SK-N-SH treated with all-trans-retinoic acid at 6 μM for 48 hours (cell line): ENCODE data around the gene CHSY1.
"Not testable (repeated sequence)": the region's sequence is repeated elsewhere in the genome, so short reads cannot be mapped to it uniquely, and the experiment has no call there.

Experiments used
- ATAC-seq: fragments of 200-7000 bp; cut with Tn5 transposase; 3 replicates; pipeline ENCODE4 v1.9.1; 2020; ENCODE audit warnings: mild to moderate bottlenecking, moderate library complexity
- ESRRG ChIP-seq: fragments of 250-450 bp; sonication (Bioruptor Pico); IDR thresholded peaks from 2 replicates; pipeline ENCODE4 v1.6.1; 2021; ENCODE audit warnings: mild to moderate bottlenecking
- GLIS3 ChIP-seq: fragments of 250-450 bp; sonication (Bioruptor Pico); IDR thresholded peaks from 2 replicates; pipeline ENCODE4 v1.5.0; 2020; ENCODE audit warnings: mild to moderate bottlenecking, moderate library complexity
- OSR1 ChIP-seq: fragments of 250-450 bp; sonication (Bioruptor Pico); IDR thresholded peaks from 2 replicates; pipeline ENCODE4 v1.8.0; 2022; ENCODE audit warnings: moderate library complexity, mild to moderate bottlenecking, inconsistent platforms
- SNAI2 ChIP-seq: fragments of 250-450 bp; sonication (Bioruptor Pico); IDR thresholded peaks from 2 replicates; pipeline ENCODE4 v1.5.0; 2020; ENCODE audit warnings: mild to moderate bottlenecking, moderate library complexity
- ZC3H10 ChIP-seq: fragments of 250-450 bp; sonication (Bioruptor Pico); IDR thresholded peaks from 2 replicates; pipeline ENCODE4 v1.5.1; 2021; ENCODE audit warnings: mild to moderate bottlenecking, moderate library complexity
- ZNF70 ChIP-seq: fragments of 450-650 bp; formaldehyde crosslinking; IDR thresholded peaks from 2 replicates; pipeline ENCODE4 v1.5.0; 2020; ENCODE audit warnings: mild to moderate bottlenecking, moderate library complexity
- ZNF8 ChIP-seq: fragments of 450-650 bp; formaldehyde crosslinking; IDR thresholded peaks from 2 replicates; pipeline ENCODE4 v1.5.0; 2020; ENCODE audit warnings: mild to moderate bottlenecking, moderate library complexity
- TF ChIP-seq, protein P1 (sequence below): fragments of 250-450 bp; sonication (Bioruptor Pico); IDR thresholded peaks from 2 replicates; pipeline ENCODE4 v1.5.1; 2021; ENCODE audit warnings: mild to moderate bottlenecking, moderate library complexity
- TF ChIP-seq, protein P2 (sequence below): fragments of 250-450 bp; sonication (Bioruptor Pico); IDR thresholded peaks from 2 replicates; pipeline ENCODE4 v1.5.1; 2020; ENCODE audit warnings: low read depth, mild to moderate bottlenecking, moderate library complexity
- TF ChIP-seq, protein P3 (sequence below): fragments of 250-450 bp; sonication (Bioruptor Pico); IDR thresholded peaks from 2 replicates; pipeline ENCODE4 v1.8.0; 2021; ENCODE audit warnings: low read depth, mild to moderate bottlenecking, moderate library complexity, borderline replicate concordance
- TF ChIP-seq, protein P4 (sequence below): fragments of 250-450 bp; sonication (Bioruptor Pico); IDR thresholded peaks from 2 replicates; pipeline ENCODE4 v1.5.0; 2020; ENCODE audit warnings: mild to moderate bottlenecking, moderate library complexity
- TF ChIP-seq, protein P5 (sequence below): fragments of 250-450 bp; sonication (Bioruptor Pico); IDR thresholded peaks from 2 replicates; pipeline ENCODE4 v1.8.0; 2020; ENCODE audit warnings: mild to moderate bottlenecking, moderate library complexity, borderline replicate concordance

Gene CHSY1

DNA sequence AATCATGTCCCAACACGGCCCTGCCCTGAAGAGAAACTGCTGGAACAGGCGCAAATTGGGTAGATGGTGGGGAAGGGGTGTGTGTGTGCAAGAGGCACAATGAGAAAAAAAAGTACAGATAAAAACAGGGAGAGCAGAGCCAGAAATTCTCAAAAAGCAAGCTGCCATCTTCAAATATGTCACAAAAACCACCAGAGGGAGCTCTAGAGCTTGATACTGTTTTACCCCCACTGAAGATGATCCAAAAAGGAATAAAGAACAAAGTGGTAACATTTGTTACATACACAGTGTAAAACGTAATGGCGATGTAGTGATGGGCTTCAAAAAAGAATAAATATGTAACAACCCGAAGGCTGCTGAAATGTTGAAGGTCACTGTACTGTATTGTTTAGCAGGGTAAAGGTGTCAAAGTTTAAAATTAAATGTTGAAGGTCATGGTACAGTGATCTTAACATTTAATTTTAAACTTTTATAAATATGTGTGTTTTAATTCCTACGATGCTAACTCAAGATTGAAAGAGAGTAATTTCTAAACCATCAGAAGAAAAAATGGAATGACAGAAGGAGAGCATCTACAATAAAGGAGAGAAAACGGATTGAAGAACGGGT is 37.2 kb upstream of the CHSY1 start (continued):
- TF ChIP-seq, protein P1, sequence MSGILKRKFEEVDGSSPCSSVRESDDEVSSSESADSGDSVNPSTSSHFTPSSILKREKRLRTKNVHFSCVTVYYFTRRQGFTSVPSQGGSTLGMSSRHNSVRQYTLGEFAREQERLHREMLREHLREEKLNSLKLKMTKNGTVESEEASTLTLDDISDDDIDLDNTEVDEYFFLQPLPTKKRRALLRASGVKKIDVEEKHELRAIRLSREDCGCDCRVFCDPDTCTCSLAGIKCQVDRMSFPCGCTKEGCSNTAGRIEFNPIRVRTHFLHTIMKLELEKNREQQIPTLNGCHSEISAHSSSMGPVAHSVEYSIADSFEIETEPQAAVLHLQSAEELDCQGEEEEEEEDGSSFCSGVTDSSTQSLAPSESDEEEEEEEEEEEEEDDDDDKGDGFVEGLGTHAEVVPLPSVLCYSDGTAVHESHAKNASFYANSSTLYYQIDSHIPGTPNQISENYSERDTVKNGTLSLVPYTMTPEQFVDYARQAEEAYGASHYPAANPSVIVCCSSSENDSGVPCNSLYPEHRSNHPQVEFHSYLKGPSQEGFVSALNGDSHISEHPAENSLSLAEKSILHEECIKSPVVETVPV (CRISPR knock-in tag): no peak
- no peak for TF ChIP-seq GLIS3 (CRISPR knock-in tag)
- TF ChIP-seq ESRRG: no peak
- TF ChIP-seq, protein P2, sequence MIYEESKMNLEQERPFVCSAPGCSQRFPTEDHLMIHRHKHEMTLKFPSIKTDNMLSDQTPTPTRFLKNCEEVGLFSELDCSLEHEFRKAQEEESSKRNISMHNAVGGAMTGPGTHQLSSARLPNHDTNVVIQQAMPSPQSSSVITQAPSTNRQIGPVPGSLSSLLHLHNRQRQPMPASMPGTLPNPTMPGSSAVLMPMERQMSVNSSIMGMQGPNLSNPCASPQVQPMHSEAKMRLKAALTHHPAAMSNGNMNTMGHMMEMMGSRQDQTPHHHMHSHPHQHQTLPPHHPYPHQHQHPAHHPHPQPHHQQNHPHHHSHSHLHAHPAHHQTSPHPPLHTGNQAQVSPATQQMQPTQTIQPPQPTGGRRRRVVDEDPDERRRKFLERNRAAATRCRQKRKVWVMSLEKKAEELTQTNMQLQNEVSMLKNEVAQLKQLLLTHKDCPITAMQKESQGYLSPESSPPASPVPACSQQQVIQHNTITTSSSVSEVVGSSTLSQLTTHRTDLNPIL: no peak

DNA sequence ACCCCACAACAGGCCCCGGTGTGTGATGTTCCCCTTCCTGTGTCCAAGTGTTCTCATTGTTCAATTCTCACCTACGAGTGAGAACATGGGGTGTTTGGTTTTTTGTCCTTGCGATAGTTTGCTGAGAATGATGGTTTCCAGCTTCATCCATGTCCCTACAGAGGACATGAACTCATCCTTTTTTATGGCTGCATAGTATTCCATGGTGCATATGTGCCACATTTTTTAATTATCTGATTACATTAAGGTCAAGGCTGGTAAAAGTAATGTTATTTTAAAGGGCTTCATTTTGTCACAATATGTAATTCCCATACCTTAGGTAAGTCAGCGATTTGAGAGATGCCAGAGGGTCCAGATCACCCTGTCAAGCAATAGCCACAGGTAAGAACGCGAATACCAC is 35.5 kb upstream of the CHSY1 start:
- ATAC-seq: not testable (repeated sequence)

DNA sequence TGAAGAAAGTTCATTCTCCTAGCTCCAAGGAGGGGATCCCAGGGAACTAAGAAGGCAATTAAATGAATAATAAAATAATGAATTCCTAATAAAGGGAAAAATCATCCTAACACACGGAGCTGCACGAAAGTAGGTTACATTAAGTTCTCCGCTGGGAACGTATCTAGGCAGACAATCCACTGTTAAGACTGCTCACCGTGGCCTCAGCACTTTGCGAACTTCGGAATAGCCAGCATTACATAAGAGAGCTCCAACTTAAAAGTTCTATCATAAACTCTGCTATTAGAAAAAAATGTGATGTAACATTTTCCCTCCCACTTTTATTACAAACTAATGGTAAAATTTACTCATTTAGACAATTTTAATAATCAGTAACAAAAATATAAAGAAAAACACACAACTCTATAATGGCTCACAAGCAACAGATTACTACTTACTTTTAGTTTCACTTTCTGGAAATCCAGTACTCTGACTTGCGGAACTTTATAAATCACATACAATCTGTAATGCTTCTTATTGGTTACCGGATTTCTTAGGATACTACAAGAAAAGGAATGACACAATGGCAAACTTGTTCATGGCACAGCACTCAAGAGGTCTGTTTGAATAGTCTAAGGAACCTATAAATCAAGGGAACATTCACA is 34.7 kb upstream of the CHSY1 start:
- ATAC-seq: no peak
- TF ChIP-seq, protein P3, sequence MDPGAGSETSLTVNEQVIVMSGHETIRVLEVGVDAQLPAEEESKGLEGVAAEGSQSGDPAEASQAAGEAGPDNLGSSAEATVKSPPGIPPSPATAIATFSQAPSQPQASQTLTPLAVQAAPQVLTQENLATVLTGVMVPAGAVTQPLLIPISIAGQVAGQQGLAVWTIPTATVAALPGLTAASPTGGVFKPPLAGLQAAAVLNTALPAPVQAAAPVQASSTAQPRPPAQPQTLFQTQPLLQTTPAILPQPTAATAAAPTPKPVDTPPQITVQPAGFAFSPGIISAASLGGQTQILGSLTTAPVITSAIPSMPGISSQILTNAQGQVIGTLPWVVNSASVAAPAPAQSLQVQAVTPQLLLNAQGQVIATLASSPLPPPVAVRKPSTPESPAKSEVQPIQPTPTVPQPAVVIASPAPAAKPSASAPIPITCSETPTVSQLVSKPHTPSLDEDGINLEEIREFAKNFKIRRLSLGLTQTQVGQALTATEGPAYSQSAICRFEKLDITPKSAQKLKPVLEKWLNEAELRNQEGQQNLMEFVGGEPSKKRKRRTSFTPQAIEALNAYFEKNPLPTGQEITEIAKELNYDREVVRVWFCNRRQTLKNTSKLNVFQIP (CRISPR knock-in tag): no peak
- TF ChIP-seq, protein P4, sequence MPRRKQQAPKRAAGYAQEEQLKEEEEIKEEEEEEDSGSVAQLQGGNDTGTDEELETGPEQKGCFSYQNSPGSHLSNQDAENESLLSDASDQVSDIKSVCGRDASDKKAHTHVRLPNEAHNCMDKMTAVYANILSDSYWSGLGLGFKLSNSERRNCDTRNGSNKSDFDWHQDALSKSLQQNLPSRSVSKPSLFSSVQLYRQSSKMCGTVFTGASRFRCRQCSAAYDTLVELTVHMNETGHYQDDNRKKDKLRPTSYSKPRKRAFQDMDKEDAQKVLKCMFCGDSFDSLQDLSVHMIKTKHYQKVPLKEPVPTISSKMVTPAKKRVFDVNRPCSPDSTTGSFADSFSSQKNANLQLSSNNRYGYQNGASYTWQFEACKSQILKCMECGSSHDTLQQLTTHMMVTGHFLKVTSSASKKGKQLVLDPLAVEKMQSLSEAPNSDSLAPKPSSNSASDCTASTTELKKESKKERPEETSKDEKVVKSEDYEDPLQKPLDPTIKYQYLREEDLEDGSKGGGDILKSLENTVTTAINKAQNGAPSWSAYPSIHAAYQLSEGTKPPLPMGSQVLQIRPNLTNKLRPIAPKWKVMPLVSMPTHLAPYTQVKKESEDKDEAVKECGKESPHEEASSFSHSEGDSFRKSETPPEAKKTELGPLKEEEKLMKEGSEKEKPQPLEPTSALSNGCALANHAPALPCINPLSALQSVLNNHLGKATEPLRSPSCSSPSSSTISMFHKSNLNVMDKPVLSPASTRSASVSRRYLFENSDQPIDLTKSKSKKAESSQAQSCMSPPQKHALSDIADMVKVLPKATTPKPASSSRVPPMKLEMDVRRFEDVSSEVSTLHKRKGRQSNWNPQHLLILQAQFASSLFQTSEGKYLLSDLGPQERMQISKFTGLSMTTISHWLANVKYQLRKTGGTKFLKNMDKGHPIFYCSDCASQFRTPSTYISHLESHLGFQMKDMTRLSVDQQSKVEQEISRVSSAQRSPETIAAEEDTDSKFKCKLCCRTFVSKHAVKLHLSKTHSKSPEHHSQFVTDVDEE (CRISPR knock-in tag): no peak
- TF ChIP-seq ESRRG: no peak
- TF ChIP-seq, protein P2: no peak
- TF ChIP-seq, protein P1 (CRISPR knock-in tag): no peak
- no peak for TF ChIP-seq ZNF8
- TF ChIP-seq ZNF70: no peak

DNA sequence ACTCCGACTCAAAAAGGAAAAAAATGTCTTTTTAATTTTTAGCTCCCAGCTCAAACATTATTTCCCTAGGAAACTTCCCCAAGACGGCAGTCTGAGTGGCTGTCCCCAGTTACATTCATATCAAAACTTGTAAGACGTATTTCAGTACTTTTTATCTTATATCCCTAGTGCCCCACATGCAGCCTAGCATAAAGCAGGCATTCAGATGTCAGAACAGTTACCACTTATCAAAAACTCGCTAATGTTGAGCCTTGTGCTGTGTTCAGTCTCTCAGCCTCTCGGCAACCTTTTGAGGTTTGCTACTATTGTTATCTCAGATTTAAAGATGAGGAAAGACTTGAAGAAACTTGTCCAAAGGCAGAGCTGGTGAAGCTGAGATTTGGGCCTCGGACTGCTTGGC is 32.1 kb upstream of the CHSY1 start:
- TF ChIP-seq, protein P5, sequence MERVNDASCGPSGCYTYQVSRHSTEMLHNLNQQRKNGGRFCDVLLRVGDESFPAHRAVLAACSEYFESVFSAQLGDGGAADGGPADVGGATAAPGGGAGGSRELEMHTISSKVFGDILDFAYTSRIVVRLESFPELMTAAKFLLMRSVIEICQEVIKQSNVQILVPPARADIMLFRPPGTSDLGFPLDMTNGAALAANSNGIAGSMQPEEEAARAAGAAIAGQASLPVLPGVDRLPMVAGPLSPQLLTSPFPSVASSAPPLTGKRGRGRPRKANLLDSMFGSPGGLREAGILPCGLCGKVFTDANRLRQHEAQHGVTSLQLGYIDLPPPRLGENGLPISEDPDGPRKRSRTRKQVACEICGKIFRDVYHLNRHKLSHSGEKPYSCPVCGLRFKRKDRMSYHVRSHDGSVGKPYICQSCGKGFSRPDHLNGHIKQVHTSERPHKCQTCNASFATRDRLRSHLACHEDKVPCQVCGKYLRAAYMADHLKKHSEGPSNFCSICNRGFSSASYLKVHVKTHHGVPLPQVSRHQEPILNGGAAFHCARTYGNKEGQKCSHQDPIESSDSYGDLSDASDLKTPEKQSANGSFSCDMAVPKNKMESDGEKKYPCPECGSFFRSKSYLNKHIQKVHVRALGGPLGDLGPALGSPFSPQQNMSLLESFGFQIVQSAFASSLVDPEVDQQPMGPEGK (CRISPR knock-in tag): no peak
- no peak for TF ChIP-seq OSR1 (CRISPR knock-in tag)

DNA sequence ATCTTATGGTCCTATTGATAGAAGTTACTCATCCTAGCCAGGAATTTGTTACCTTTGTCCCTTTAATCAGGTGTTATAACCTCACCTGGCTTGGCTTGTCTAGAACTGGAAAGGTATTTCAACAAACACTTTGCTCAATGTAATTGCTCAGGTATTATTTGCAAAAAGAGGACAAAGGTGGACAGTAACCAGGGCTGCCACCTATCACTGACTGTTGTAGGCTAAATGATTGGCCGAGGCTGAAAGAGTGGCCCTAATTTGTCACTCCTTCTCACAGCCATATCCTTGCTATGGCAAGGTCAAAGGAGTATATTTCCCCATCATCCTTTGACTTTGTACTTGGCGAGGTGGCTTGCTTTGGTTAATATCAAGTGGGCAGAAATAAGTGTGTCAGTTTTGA is 28.2 kb upstream of the CHSY1 start:
- ATAC-seq: no peak
- TF ChIP-seq ZC3H10 (CRISPR knock-in tag) (no peak), ZNF70 (no peak), SNAI2 (CRISPR knock-in tag) (no peak), ESRRG (no peak), GLIS3 (CRISPR knock-in tag) (no peak), ZNF8 (no peak)
- TF ChIP-seq, protein P2: no peak
- TF ChIP-seq, protein P1 (CRISPR knock-in tag): no peak
- TF ChIP-seq, all 23 proteins: peak for 0

More for the DNA sequence above, 32.1 kb upstream of the CHSY1 start:
- ATAC-seq: no peak
